GM12891 (cell line): Measurements from ENCODE around the gene C1orf226.

Experiments used
- POLR2A ChIP-seq: IDR thresholded peaks from 2 replicates; pipeline ENCODE4 v1.6.1; 2011; ENCODE audit warnings: low read depth, low read length, control low read depth
- TAF1 ChIP-seq: IDR thresholded peaks from 2 replicates; pipeline ENCODE4 v1.6.1; 2011; ENCODE audit warnings: low read depth, low read length, control low read depth

- TF ChIP-seq POLR2A (no peak), TAF1 (no peak)
These were observed 27.8 kb upstream of the C1orf226 start for GRCh38 chr1:162353702-162354101.
